IPS-18c (cell line): ENCODE data around the gene SLC22A12.

Experiments used
- H3K4me3 ChIP-seq: 2 replicates; pipeline ENCODE4 v1.7.0; 2013; ENCODE audit warnings: low read depth, mild to moderate bottlenecking, low read length, moderate library complexity; ENCODE audit not compliant: insufficient read depth
- H3K9me3 ChIP-seq: one replicate; pipeline ENCODE4 v1.6.1; 2013; ENCODE audit warnings: mild to moderate bottlenecking, low read length, moderate library complexity; ENCODE audit not compliant: control insufficient read depth, insufficient read depth

Gene SLC22A12

DNA sequence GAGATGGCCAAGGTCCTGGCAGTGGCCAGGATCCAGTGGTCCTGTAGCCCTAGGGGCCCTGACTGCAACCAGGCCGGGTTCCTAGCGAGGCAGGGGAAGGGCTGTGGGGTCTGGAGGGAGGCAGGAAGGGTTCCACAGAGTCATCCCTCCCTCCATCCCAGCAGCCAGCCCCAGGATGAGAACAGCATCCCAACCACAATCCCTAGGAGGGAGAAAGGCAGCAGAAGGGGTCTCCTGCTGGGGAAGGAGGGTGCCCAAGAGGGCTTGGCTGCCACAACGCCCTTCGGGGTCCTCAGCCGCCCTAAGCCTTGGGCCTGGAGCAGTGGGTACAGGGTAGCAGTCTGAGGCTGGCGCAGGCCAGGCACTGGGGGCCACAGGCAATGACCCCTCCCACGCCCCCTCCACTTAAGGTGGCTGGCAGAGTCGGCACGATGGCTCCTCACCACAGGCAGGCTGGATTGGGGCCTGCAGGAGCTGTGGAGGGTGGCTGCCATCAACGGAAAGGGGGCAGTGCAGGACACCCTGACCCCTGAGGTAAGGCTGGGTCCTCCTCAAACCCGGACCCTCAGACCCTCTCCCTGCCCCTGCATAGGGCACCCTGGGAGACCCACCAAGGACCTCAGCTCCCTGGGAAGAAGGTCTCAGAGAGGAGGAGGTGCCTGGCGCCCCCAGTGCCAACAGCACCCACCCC is 7.2 kb downstream of the SLC22A12 start:
- H3K9me3 ChIP-seq: peaks cover 4% of the 10 kb centered on the region
- no peak overlapping the region for H3K4me3 ChIP-seq

DNA sequence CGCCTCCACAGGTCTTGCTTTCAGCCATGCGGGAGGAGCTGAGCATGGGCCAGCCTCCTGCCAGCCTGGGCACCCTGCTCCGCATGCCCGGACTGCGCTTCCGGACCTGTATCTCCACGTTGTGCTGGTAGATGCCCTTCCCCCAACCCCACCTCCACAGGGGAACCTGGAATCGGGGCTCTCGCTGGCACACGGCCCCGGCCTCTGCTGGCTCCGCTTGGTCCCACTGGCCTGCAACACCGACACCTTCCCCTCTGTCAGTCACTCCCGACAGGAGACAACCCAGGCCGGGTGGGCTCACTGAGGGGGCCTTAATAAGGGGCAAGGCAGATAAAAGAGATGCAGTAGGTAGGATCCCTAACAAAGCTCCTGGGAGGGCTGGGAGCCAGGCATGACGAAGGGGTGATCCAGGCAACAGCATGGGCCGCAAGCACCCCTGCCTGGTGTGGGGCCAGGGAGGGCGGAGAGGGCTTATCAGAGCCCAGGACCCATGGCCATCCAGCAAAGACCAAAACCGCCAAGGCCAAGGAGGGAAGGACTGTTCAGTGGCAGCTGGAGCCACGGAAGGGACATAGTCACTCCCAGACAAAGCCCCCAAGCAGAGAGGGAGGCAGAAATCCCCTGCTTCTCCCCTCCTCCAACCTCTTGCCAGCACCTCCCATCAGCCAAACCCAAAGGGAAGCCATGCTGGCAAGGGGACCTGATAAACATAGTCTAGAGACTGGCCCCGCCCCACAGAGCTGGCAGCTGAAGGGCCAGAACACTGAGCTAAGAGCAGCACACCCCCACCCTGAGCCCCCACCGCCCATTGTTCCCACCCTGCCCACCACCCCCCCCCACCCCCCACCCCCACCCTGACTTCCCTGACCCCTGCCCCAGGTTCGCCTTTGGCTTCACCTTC is 8.0 kb downstream of the SLC22A12 start:
- Histone ChIP-seq H3K9me3 (peaks cover 2% of the 10 kb centered on the region), H3K4me3 (no peak overlapping the region)

DNA sequence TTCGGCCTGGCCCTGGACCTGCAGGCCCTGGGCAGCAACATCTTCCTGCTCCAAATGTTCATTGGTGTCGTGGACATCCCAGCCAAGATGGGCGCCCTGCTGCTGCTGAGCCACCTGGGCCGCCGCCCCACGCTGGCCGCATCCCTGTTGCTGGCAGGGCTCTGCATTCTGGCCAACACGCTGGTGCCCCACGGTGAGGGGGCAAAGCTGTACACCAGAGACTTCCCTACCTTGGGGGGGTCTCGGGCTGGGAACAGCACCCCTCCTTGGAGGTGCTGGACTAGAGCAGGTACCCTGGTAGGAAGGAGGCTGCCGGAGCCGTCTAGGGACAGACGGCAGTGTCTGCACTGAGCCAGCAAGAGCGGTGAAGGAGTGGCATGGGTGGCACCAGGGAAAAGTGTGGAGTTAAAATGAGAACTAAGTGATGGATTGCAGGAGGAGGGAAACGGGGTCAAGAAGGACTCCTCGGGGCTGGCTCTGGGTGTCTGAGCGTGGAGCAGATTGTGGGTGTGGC is 8.7 kb downstream of the SLC22A12 start:
- peaks cover 2% of the 10 kb centered on the region for H3K9me3 ChIP-seq
- H3K4me3 ChIP-seq: no peak overlapping the region

DNA sequence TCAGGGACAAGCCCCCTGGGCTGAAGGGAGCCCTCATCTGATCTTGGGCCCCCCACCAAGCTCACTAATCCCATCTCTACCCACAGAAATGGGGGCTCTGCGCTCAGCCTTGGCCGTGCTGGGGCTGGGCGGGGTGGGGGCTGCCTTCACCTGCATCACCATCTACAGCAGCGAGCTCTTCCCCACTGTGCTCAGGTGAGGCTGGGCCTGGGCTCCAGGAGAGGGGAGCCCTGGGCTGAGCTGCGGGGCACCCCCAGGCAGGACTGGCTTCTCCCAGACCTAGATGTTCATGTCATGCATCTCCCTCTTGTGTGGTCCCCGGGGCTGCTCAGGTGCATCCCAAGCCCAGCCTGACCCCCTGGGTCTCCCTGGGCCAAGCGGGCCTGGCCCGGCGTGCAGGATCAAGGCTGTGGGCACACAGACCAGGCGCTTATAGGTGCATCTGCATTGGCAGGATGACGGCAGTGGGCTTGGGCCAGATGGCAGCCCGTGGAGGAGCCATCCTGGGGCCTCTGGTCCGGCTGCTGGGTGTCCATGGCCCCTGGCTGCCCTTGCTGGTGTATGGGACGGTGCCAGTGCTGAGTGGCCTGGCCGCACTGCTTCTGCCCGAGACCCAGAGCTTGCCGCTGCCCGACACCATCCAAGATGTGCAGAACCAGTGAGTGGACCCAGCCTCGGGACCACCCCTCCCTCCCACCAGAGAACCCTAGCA is 9.4 kb downstream of the SLC22A12 start:
- no peak overlapping the region for H3K4me3 ChIP-seq
- H3K9me3 ChIP-seq: peaks cover under 1% of the 10 kb centered on the region

DNA sequence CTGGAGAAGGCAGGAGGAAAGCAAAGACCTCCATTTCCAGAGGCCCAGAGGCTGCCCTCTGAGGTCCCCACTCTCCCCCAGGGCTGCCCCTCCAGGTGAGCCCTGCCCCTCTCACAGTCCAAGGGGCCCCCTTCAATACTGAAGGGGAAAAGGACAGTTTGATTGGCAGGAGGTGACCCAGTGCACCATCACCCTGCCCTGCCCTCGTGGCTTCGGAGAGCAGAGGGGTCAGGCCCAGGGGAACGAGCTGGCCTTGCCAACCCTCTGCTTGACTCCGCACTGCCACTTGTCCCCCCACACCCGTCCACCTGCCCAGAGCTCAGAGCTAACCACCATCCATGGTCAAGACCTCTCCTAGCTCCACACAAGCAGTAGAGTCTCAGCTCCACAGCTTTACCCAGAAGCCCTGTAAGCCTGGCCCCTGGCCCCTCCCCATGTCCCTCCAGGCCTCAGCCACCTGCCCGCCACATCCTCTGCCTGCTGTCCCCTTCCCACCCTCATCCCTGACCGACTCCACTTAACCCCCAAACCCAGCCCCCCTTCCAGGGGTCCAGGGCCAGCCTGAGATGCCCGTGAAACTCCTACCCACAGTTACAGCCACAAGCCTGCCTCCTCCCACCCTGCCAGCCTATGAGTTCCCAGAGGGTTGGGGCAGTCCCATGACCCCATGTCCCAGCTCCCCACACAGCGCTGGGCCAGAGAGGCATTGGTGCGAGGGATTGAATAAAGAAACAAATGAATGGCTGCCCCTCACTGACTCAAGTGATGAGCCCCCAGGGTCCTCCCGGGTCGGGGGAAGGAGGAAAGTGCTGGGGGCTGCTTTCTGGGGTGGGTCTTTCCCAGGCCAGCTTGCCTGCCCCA is 10.8 kb downstream of the SLC22A12 start:
- H3K4me3 ChIP-seq: no peak overlapping the region
- H3K9me3 ChIP-seq: no peaks in the 10 kb centered on the region

- no peak overlapping the region for H3K4me3 ChIP-seq
- no peaks in the 10 kb centered on the region for H3K9me3 ChIP-seq
Observed at GRCh38 chr11:64602466-64603070, 11.5 kb downstream of the SLC22A12 start.

GRCh38 chr11:64603411-64604110 is 12.5 kb downstream of the SLC22A12 start:
- no peak overlapping the region for H3K4me3 ChIP-seq
- H3K9me3 ChIP-seq: no peaks in the 10 kb centered on the region

DNA sequence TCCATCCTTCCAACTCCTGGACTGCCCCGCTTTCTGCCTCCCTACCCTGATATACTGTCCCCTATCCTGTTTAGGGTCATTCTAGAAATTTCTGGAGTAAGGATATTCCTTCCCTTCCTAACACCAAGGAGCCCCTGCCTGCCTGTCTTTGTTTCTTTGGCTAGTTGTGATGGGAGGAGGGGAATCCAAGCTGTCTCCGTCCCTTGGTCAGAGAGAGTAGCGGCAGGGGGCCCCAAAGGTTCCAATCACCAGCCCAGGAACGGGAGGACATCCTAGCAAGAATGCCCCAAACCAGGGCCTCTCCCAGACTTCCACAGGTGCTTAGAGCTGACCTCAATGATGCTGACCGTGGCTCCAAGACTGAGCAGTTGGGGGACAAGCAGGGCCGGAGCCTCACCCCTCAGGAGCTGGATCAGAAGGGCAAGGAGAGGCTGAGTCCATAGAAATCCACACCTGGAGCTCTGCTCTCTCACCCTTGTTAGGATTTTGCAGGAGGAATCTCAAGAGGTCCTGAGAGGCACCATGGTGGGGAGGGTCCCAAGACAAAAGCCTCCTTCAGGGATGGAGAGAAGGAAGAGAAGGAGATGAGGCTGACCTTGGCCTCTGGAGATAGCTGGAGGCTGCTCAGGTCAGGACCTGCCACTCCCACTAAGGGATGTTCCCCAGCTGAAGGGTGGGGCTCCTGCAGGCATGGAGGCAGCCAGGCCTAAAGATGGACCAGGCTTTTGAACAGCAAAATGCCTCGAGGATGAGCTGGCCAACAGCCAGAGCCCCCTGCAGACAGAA is 13.6 kb downstream of the SLC22A12 start:
- Histone ChIP-seq H3K4me3 (no peak overlapping the region), H3K9me3 (no peaks in the 10 kb centered on the region)

DNA sequence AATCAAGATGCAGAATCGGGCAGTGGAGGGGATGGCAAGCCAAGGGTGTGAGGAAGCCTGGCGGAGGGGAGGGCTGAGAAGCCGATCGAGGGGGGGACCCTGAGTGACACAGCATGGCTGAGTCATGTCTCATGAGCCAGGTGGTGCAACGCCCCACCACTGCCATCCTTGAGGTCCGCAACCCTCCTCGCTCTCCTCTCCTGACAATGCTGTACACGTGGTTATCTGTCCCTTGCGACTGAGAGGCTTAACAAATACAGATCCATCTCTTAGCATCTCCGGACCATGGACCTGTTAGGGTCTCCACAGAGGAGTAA is 14.2 kb downstream of the SLC22A12 start:
- Histone ChIP-seq H3K4me3 (no peak overlapping the region), H3K9me3 (no peaks in the 10 kb centered on the region)

- H3K4me3 ChIP-seq: no peak overlapping the region
- no peaks in the 10 kb centered on the region for H3K9me3 ChIP-seq
Observed at GRCh38 chr11:64605656-64606585, 14.9 kb downstream of the SLC22A12 start.

- Histone ChIP-seq H3K9me3 (no peaks in the 10 kb centered on the region), H3K4me3 (no peak overlapping the region)
Observed at GRCh38 chr11:64606796-64607380, 15.9 kb downstream of the SLC22A12 start.

DNA sequence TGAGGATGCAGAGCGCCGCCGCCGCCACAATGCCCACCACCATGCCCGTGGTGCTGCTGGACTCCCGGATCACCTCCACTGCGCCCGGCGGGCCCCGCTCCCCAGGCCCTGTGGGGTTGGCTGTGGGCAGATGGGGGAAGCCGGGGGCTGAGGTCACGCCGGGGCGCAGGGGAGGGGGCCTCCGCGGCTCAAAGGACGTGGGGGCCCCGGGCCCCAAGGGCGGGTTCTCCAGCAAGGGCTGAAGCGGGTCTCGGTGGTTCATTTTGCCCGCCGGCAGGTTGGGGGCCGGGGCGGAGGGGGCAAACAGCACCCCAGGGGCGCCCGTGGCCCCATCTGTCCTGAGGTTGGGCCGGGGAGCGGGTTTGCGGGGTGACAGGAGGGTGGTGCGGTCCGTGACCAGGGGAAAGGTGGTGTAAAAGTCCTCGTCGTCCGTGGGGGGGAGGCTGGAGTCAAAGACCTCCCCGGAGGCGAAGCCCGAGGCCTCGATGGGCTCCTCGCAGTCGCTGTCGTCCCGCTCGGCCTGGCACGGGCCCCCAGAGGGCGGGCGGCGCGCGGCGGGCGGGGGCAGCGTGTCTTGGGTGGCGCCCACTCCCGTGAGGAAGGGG is 16.5 kb downstream of the SLC22A12 start:
- Histone ChIP-seq H3K4me3 (no peak overlapping the region), H3K9me3 (no peaks in the 10 kb centered on the region)

GRCh38 chr11:64608046-64608445 is 17.0 kb downstream of the SLC22A12 start:
- no peak overlapping the region for H3K4me3 ChIP-seq
- H3K9me3 ChIP-seq: no peaks in the 10 kb centered on the region

DNA sequence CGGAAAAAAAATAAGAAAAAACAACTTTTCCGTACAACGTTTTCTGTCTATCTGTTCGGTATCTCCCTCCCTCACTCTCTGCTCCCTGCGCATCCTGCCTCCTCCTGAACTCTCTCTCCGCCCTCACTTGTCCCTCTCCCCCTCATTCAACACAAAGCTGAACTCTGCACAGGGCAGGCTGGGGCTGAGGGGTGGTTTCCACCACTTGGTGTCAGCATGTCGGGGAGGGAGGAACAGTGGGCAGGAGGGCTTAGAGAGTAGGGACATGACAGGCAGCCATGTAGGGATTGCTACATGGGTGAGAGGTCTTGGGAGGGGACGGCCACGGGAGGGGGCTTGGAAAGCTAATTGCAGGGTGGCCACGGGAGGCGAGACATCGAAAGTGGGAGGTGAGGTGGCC is 17.6 kb downstream of the SLC22A12 start:
- no peak overlapping the region for H3K4me3 ChIP-seq

More for the DNA sequence above, 17.6 kb downstream of the SLC22A12 start:
- H3K9me3 ChIP-seq: no peaks in the 10 kb centered on the region
